Panc1 (cell line): ENCODE data around the gene DUSP14. TPM values are rescaled to one million over a fixed set of nuclear protein-coding genes. Genes with fewer than 3 reads are reported as not detected.

ENCODE experiments used
- ATAC-seq: fragments of 200-7000 bp; cut with Tn5 transposase; 2 replicates; pipeline ENCODE4 v1.9.1; 2020; ENCODE audit warnings: mild to moderate bottlenecking, moderate library complexity
- BruUV-seq: library from RNA; stranded (reverse); fragments of 400-500 nt; replicated peaks from 2 replicates; lab custom pipeline; 2021; lab: Mats Ljungman, UMichigan
- CTCF ChIA-PET: fragments of 300-600 bp; sonication (Branson Sonifier 250); formaldehyde crosslinking; loops from one replicate; lab custom pipeline; 2022; ENCODE audit warnings: antibody characterized with exemption; lab: Charles Lee
- POLR2A ChIA-PET: fragments of 300-600 bp; sonication (Branson Sonifier 250); formaldehyde crosslinking; loops from one replicate; lab custom pipeline; 2022; ENCODE audit warnings: antibody characterized with exemption; lab: Charles Lee
- DNase-seq: peaks from one replicate; pipeline ENCODE4 v3.0.0-alpha.2; 2010; ENCODE audit warnings: low read depth, low spot score
- H3K27ac ChIP-seq: 2 replicates; pipeline ENCODE4 v1.5.1; 2011; ENCODE audit warnings: mild to moderate bottlenecking, low read length, inconsistent platforms
- H3K27me3 ChIP-seq: fragments of 200-500 bp; sonication (Bioruptor generic); 2 replicates; pipeline ENCODE4 v1.6.0; 2014; ENCODE audit warnings: low read length, inconsistent platforms; ENCODE audit not compliant: control insufficient read depth, insufficient read depth
- H3K36me3 ChIP-seq: fragments of 200-500 bp; sonication (Bioruptor generic); 2 replicates; pipeline ENCODE4 v1.5.1; 2014; ENCODE audit warnings: inconsistent platforms, mild to moderate bottlenecking, low read length, moderate library complexity; ENCODE audit not compliant: control insufficient read depth, insufficient read depth
- H3K4me1 ChIP-seq: 2 replicates; pipeline ENCODE4 v1.5.1; 2011; ENCODE audit warnings: inconsistent platforms, mild to moderate bottlenecking, low read length, moderate library complexity; ENCODE audit not compliant: control insufficient read depth, insufficient read depth
- H3K4me3 ChIP-seq, 2 experiments: 2 replicates each; pipeline ENCODE4 v1.5.1; 2011 to 2012; ENCODE audit warnings: low read depth in 2 of 2, low read length in 2 of 2, mild to moderate bottlenecking in 2 of 2, inconsistent platforms in 1 of 2, moderate library complexity in 1 of 2
- H3K9me3 ChIP-seq: fragments of 200-500 bp; sonication (Bioruptor generic); 2 replicates; pipeline ENCODE4 v1.5.1; 2014; ENCODE audit warnings: low read depth, mild to moderate bottlenecking, inconsistent platforms, low read length, moderate library complexity; ENCODE audit not compliant: control insufficient read depth, insufficient read depth
- CTCF ChIP-seq: fragments of 450-650 bp; IDR thresholded peaks from 2 replicates; pipeline ENCODE4 v1.5.1; 2017; ENCODE audit warnings: mild to moderate bottlenecking
- POLR2AphosphoS5 ChIP-seq: IDR thresholded peaks from 2 replicates; pipeline ENCODE4 v1.6.1; 2012; ENCODE audit warnings: mild to moderate bottlenecking, low read depth, low read length, moderate library complexity
- REST ChIP-seq, 2 experiments: IDR thresholded peaks; 2 replicates each; pipeline ENCODE4 v1.6.1; 2011 to 2012; ENCODE audit warnings: low read depth in 2 of 2, control low read depth in 1 of 2, low read length in 1 of 2, mild to moderate bottlenecking in 1 of 2, moderate library complexity in 1 of 2; ENCODE audit not compliant: insufficient read depth in 1 of 2
- SIN3A ChIP-seq: IDR thresholded peaks from 2 replicates; pipeline ENCODE4 v1.6.1; 2012; ENCODE audit warnings: low read depth, mild to moderate bottlenecking, low read length, moderate library complexity, borderline replicate concordance; ENCODE audit not compliant: insufficient read depth
- TCF7L2 ChIP-seq: IDR thresholded peaks from 2 replicates; pipeline ENCODE4 v1.6.1; 2011; ENCODE audit warnings: mild to moderate bottlenecking, low read depth, low read length, inconsistent platforms
- in situ Hi-C: cut with HindIII; loops from 2 replicates; pipeline ENCODE4 v1.10.0; 2016; ENCODE audit warnings: low sequenced_read_pairs, low pct_unique_long_range_greater_than_20kb
- intact Hi-C: fragments of 100-400 bp; cut with micrococcal nuclease; formaldehyde crosslinking; loops from one replicate; pipeline ENCODE4 v1.10.0; 2022; ENCODE audit not compliant: unreplicated experiment
- total RNA-seq: library from RNA; stranded (reverse); gene quantifications from one replicate; pipeline ENCODE4 v1.2.1, GENCODE V29; 2021; ENCODE audit not compliant: unreplicated experiment

The DUSP14 gene
- total RNA-seq, 1 experiment from 2014 or later: 23.1 TPM

- Histone ChIP-seq H3K36me3 (no peaks in the 10 kb centered on the region), H3K9me3 (no peaks in the 10 kb centered on the region), H3K27me3 (no peaks in the 10 kb centered on the region), H3K27ac (no peak overlapping the region), H3K4me1 (no peaks in the 10 kb centered on the region; the same call in 1 of the 2 replicates), H3K4me3 (no peak overlapping the region)
- CTCF ChIA-PET: no interaction called here
- DNase-seq (no peak), ATAC-seq (no peak)
- TF ChIP-seq CTCF (no peak), POLR2AphosphoS5 (no peak), TCF7L2 (no peak), REST (IDR thresholded peaks at IDR 0.05; ENCODE audit: insufficient read depth in 1 of 2, low read depth in 2 of 2, low read length in 1 of 2) (no peak), SIN3A (no peak)
- in situ Hi-C loops (no loop called here), intact Hi-C loops (loop anchor here (10.0 kb wide), 1 partner anchor 62 kb away; no protein-coding TSS in a partner anchor)
- no TSS peak for BruUV-seq
- POLR2A ChIA-PET: no interaction called here
Measured at GRCh38 chr17:37503148-37503547, 13.5 kb downstream of the DUSP14 start.

- ChIA-PET CTCF (no interaction called here), POLR2A (no interaction called here)
- no TSS peak for BruUV-seq
- Histone ChIP-seq H3K27ac (no peak overlapping the region), H3K36me3 (no peaks in the 10 kb centered on the region), H3K4me1 (no peaks in the 10 kb centered on the region; the same call in 1 of the 2 replicates), H3K4me3 (no peak overlapping the region), H3K9me3 (no peaks in the 10 kb centered on the region), H3K27me3 (no peaks in the 10 kb centered on the region)
- TF ChIP-seq SIN3A (no peak), CTCF (no peak), POLR2AphosphoS5 (no peak), TCF7L2 (no peak), REST (IDR thresholded peaks at IDR 0.05; ENCODE audit: insufficient read depth in 1 of 2, low read depth in 2 of 2, low read length in 1 of 2) (no peak)
- ATAC-seq (no peak), DNase-seq (no peak)
- in situ Hi-C loops: no loop called here
- intact Hi-C loops: loop anchor here (10.0 kb wide), 1 partner anchor 59 kb away; no protein-coding TSS in a partner anchor
Measured at GRCh38 chr17:37505333-37505732, 15.6 kb downstream of the DUSP14 start.
